A172 (cell line): ENCODE data around the gene WWOX. TPM values are rescaled to one million over a fixed set of nuclear protein-coding genes. Genes with fewer than 3 reads are reported as not detected.
"Not testable (repeated sequence)": the region's sequence is repeated elsewhere in the genome, so short reads cannot be mapped to it uniquely, and the experiment has no call there.

Source experiments
- DNase-seq: peaks from one replicate; pipeline ENCODE4 v3.0.0-alpha.2; 2015; ENCODE audit warnings: low spot score
- total RNA-seq: library from RNA; depleted of rRNA; stranded (reverse); fragments of >200 nt; shearing (Covaris generic); gene quantifications from 2 replicates; pipeline ENCODE4 v1.2.3, GENCODE V29; 2014

Gene WWOX
- total RNA-seq, 1 experiment from 2014 or later: 29.6 TPM

GRCh38 chr16:79206889-79207288 lies 1107.4 kb downstream of the WWOX start:
- DNase-seq: no peak

DNA sequence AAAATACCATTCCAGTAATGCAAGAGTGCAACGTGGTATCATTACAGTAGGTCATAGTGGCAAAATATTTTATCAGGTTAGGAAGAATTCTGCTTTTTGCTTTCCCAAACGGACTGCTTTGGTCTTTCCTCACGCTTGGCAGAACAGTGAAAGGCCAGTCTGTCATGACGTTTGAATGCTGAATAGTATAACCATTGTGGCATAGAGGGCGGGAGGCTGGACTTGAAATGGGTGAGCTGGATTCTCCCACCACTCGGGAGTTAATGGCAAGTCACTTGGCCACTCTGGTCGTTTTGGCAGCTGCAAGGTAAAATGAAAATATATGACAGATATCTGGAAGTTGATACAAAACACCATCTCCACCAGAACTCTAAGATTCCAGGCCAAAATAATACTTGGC lies 1109.9 kb downstream of the WWOX start:
- DNase-seq: no peak

GRCh38 chr16:79210607-79211006 lies 1111.2 kb downstream of the WWOX start:
- no peak for DNase-seq

DNA sequence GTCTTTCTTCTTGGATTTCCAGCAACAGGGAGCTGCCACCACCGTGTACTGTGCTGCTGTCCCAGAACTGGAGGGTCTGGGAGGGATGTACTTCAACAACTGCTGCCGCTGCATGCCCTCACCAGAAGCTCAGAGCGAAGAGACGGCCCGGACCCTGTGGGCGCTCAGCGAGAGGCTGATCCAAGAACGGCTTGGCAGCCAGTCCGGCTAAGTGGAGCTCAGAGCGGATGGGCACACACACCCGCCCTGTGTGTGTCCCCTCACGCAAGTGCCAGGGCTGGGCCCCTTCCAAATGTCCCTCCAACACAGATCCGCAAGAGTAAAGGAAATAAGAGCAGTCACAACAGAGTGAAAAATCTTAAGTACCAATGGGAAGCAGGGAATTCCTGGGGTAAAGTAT lies 1112.1 kb downstream of the WWOX start:
- DNase-seq: no peak

- no peak for DNase-seq
These were observed 1112.8 kb downstream of the WWOX start for GRCh38 chr16:79212114-79212791.

DNA sequence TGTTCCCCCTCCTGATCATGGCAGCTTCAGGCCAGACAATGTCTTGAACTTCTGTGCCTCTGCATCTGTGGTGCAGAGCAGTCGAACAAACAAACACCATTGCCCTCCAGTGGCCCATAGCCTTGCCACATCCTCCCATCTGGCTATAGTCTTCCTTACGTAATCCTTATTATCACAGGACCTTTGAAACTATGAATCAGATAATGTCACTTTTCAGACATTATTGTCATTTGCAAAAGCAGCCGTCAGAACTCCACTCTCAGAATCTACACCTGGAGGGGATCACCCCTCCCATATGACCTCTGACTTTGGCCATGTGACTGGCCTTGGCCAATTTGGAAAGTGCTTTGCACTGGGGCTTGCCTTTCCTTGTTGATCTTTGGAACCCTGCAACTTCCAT lies 1113.8 kb downstream of the WWOX start:
- no peak for DNase-seq

- no peak for DNase-seq
These were observed 1115.8 kb downstream of the WWOX start for GRCh38 chr16:79215289-79215688.

DNA sequence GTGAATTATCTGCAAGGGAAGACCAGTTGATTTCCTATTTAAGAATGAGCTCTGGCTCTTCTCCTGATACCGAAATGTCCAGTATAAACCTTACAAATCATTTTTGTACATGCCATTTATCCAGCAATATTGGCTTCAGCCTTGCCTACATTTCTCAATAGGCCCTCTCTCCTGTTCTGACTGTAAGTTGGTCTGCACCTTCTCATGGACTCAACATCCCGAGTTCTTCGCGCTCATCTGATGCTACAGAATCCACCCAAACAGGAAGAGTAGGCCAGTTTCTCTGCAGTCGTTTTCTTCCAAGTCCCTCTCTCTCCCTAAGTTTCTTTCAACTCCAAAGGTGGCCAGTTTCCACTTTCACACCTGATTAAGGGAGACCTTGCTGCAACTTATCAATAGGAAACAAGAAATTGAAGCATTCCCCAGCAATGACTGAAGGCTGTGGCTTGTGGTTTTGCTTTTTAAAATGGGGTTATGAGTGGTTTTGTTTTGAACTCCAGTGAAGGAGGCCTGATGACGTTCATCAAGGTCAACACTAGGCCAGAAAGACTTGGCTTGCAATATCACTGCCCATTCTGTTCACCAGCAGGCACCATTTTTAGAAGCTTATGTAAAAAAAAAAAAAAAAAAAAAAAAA lies 1118.0 kb downstream of the WWOX start:
- no peak for DNase-seq

DNA sequence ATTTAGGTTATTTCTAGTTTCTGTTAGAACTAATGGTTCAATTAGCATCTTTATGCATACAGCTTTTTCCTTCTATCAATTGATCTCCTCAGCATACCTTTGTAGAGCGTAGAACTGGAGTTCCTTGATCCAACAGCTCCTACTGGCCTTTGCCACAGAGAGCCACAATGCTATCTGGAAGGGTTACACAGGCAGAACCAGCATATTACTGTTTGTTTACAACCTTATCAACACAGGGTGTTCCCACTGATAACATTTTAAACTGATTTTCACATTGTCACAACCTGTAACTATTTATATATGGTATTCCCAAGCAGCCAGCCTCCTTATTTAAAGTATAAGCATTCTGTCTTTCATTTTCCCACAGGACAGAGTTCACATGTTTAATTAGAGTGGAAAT lies 1118.9 kb downstream of the WWOX start:
- no peak for DNase-seq

DNA sequence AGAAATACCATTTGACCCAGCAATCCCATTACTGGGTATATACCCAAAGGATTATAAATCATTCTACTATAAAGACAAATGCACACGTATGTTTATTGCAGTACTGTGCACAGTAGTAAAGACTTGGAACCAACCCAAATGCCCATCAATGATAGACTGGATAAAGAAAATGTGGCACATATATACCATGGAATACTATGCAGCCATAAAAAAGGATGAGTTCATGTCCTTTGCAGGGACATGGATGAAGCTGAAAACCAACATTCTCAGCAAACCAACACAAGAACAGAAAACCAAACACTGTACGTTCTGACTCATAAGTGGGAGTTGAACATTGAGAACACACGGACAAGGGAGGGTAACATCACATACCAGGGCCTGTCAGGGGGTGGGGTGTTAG lies 1126.5 kb downstream of the WWOX start:
- DNase-seq: not testable (repeated sequence)

GRCh38 chr16:79229361-79229760 lies 1129.9 kb downstream of the WWOX start:
- no peak for DNase-seq

GRCh38 chr16:79245700-79246099 lies 1146.2 kb downstream of the WWOX start:
- DNase-seq: not testable (repeated sequence)

GRCh38 chr16:79247386-79247785 lies 1147.9 kb downstream of the WWOX start:
- DNase-seq: no peak

DNA sequence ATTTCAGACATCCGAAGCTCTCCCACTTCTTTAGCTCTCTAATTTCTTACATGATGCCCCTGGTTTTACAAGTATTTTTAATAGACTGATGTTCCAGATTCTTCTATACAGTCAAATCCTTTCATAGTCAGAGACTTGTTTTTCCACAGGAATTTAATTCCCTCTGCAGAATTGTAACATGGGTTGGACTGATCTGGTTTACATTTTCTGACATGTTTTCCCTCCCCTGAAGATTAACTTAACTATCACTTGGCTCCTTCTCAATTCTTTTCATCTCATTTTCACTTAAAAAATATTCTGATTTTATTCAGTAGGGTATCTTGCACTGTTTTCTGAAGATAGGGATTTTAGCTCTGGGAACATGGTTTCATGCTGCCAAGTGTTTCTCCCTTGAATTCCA lies 1148.9 kb downstream of the WWOX start:
- no peak for DNase-seq

DNA sequence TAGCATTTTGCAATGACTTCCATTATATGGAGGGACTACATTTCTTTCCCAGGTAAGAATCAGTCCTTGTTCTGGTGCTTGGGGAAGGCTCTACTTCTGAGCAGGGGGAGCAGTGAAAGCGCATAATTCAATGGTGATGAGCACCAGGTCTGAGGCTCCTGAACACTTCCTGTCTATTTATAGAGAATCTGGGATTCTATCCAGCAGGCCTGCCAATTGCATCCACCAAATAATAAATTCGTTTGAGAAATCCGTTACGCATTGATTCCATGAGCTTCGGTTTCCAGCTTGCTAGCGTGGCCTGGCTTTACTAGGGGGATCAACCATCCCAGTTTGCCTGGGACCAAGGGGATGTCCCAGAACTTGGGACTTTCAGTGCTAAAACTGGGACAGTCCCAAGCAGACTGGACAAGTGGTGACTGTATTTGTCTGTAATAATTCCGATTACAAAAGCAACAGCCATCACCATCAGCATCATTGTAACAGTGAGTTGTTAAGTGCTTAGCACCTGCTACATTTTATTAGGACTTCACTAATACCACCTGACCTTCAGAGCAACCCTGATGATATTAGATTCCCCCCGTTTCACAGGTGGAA lies 1151.1 kb downstream of the WWOX start:
- no peak for DNase-seq

- DNase-seq: no peak
These were observed 1153.7 kb downstream of the WWOX start for GRCh38 chr16:79253100-79253631.

DNA sequence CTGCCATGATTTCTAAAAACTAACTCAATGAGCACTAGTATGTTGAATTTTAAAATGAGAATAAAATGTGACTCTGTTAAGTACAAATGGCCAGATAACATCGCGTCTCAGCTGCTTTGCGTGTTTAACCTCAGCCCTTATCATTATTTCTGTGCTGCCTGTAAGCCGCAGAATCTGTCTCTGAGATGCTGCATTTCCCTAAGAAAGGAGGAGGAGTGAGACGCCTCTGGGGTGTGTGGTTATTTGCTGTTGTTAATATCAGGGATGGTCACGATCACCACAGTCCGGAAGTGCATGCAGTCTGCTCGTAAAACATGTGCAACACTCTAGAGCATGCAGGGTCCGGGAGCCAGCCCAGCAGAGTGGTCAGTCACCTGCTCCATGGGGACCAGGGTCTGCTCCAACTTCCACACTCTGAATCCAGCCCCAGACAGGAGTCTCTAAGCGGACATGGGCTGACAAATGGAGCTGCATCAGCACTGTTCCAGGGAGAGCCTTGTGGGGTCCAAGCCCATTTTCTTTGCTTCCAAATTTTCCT lies 1158.6 kb downstream of the WWOX start:
- DNase-seq: no peak

DNA sequence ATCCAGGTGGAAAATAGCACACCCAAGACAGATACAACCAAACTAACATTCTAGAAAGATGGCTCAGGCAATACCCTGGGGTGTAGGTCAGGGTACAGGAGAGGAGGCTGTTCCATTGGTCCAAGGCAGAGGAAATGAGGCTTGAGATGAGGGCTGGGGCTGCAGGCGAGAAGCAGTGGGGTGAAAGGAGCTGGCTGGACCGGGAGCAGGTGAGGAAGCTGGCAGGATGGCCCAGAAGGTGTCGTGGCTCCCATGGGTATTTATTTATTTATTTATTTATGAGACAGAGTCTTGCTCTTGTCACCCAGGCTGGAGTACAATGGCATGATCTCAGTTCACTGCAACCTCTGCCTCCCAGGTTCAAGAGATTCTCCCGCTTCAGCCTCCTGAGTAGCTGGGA lies 1161.4 kb downstream of the WWOX start:
- not testable (repeated sequence) for DNase-seq

DNA sequence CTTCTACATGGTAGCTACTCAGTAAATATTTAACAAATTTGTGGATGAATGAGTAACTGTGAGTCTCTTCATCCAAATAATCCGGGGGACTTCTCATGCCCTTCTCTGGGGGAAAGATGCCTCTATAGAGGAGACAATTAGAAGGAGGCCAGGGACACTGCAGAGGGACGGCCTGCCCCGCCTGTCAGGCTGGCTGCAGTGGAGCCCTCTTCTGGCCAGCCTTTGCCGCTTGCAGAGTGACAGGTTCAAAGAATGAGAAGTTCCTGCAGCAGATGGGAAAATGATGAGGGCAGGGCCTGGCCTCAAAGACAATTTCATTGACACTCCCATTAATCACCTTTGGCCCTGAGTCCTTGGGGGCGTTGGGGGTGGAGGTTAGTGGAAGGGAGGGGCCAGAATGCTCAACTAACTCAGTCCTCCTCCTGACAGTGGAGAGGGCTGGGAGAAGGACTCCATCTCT lies 1162.1 kb downstream of the WWOX start:
- DNase-seq: no peak

DNA sequence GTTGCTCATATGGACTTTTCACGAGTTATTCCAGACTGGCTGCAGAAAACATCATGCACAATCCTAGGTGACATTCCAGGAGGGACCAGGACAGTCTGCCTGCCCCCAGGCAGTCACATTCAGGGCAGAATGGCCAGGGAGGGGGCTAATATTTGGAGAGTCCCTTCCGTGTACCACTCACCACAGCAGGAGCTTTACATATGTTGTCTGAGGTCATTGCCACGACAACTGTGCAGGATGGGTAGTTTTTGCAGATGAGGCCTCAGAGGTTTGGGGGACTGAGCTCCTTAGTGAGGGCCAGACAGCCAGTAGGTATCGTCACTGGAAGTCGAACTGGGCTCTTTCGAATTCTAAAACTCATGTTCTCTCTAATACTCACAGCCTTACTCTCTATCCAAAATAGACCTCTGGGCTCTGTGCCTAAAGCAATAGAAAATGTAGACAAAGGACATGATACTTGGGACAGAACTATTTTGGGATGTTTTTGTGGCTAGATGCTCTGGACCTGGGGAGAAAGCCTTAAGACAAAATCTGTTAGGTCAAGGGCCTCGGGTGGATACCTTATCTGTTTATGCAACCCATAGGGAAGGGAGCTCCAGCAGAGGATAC lies 1162.6 kb downstream of the WWOX start:
- no peak for DNase-seq
